Skeletal muscle cell (primary cell): ENCODE data around the gene ZDHHC11.
"Not testable (repeated sequence)": the region's sequence is repeated elsewhere in the genome, so short reads cannot be mapped to it uniquely, and the experiment has no call there.

Experiments
- DNase-seq: peaks from one replicate; pipeline ENCODE4 v3.0.0-alpha.2; 2010; ENCODE audit warnings: low read depth
- H3K4me3 ChIP-seq: 2 replicates; pipeline ENCODE4 v1.5.1; 2011; ENCODE audit warnings: low read depth, mild to moderate bottlenecking, control low read depth, low read length, moderate library complexity

ZDHHC11 gene

DNA sequence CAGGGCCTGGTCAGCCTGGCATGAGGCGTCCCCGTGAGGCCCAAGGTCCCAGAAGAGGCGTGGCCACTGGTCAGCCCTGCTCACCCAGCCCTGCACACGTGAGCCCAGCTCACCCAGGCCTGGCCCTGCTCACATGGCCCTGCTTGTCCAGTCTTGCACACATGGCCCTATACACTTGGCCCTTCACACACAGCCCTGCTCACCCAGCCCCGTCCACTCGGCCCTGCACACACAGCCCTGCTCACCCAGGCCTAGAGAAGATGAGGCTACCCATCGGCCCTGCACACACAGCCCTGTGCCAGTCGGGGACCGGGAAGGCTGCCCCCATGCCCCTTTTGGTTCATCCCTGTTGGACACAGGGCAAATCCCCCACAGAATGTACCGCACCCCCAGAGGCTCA, 94.6 kb downstream of the ZDHHC11 start:
- H3K4me3 ChIP-seq, result no peak overlapping the region
- DNase-seq, result no peak

DNA sequence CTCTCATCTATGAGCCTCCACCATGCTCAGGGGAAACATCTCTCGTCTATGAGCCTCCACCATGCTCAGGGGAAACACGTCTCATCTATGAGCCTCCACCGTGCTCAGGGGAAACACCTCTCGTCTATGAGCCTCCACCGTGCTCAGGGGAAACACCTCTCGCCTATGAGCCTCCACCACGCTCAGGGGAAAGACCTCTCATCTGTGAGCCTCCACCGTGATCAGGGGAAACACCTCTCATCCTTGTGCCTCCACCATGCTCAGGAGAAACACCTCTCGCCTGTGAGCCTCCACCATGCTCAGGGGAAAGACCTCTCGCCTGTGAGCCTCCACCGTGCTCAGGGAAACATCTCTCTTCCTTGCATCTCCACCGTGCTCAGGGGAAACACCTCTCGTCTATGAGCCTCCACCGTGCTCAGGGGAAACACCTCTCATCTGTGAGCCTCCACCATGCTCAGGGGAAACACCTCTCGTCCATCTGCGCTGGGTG, 96.6 kb downstream of the ZDHHC11 start:
- DNase-seq, H3K4me3 ChIP-seq: not testable (repeated sequence)

- H3K4me3 ChIP-seq, DNase-seq: not testable (repeated sequence)
Observed at GRCh38 chr5:753567-754142, 97.1 kb downstream of the ZDHHC11 start.

GRCh38 chr5:752532-753115, 98.2 kb downstream of the ZDHHC11 start:
- H3K4me3 ChIP-seq, DNase-seq: not testable (repeated sequence)

- H3K4me3 ChIP-seq, DNase-seq: not testable (repeated sequence)
Observed at GRCh38 chr5:751992-752391, 98.8 kb downstream of the ZDHHC11 start.

DNA sequence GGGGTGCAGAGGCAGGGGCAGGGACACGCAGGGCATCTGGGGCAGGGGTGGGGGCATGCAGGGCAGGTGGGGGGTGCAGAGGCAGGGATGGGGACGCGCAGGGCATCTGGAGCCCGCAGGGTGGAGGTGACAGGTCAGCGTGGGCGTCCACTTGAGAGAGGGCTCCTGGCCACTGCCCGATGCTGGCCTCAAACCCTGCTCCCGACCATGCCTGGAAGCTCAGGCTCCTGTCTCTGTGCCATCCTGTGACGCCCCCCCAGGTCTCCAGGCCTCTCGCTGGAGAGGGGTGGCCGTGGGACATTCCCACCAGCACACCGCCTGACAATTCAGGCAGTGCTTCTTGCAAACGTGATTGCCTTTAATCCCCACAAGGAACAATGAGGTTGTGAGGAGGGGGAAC, 99.3 kb downstream of the ZDHHC11 start:
- no peak overlapping the region for H3K4me3 ChIP-seq
- DNase-seq, result no peak

- not testable (repeated sequence) for H3K4me3 ChIP-seq, DNase-seq
Observed at GRCh38 chr5:750226-750625, 100.6 kb downstream of the ZDHHC11 start.

DNA sequence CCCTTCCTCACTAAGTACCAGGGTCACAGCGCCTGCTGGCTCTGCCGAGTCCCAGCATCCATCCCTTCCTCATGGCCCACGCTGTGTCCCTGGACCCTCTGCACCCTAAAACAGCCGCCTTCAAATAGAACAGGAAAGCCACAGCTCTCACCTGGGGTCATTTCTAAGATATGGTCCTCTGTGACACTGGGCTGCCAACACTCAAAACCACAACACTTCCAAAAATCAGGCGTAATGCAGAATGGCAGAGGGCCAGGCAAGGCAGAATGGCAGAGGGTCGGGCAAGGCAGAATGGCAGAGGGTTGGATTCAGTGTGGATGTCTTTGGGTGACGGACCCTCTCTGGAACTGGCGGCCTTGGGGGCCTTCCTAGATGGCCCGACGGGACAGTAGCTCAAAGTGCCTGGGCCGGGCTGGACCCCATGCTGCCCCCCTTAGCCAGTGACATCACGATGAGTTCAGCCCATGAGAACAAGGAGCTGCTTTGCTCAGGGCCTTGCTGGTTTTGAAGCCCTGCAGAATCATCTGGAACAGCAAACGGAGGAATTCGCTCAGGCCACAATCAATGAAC, 101.6 kb downstream of the ZDHHC11 start:
- H3K4me3 ChIP-seq, result no peak overlapping the region
- no peak for DNase-seq

DNA sequence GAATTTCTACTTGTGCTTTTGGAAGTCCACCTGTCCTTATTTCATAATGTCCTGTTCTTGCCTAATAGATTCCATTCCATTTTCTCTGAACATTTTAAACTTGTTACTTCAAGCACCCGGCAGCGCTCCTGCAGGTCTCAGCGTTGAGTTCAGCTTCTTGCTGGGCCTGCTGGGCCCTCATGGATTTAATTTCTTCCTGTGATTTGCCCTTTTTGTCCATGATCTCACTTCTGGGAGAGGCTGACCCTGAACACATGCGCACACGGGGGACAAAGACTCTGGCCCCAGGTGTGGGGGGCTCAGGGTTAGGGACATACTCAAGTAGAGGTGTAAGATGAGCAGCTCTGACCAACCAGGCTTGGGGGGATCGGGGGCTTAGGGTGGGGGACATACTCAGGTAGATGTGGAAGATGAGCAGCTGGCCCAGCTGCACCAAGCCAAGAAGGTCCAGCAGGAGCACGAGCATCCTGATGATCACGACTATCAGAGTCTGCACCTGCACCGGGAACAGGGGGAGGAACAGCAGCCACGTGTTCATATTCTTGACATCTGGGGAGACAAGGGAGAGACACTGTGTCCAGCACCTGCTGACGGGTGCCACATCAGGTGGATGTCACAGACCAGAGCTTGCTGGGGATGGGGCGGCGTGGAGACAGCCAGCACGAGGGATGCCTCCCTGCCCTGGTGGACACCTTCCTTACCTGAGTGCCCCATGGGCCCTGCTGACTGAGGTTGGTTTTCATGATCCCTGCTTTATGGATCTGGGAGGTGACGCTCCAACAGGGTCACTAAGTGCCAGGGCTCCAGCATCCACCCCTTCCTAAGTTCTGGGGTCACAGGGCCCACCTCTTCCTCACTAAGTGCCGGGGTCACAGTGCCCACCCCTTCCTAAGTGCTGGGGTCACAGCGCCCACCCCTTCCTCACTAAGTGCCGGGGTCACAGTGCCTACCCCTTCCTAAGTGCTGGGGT, 102.5 kb downstream of the ZDHHC11 start:
- not testable (repeated sequence) for DNase-seq

GRCh38 chr5:747303-747844, 103.4 kb downstream of the ZDHHC11 start:
- not testable (repeated sequence) for H3K4me3 ChIP-seq, DNase-seq

More for the DNA sequence above, 102.5 kb downstream of the ZDHHC11 start:
- not testable (repeated sequence) for H3K4me3 ChIP-seq

DNA sequence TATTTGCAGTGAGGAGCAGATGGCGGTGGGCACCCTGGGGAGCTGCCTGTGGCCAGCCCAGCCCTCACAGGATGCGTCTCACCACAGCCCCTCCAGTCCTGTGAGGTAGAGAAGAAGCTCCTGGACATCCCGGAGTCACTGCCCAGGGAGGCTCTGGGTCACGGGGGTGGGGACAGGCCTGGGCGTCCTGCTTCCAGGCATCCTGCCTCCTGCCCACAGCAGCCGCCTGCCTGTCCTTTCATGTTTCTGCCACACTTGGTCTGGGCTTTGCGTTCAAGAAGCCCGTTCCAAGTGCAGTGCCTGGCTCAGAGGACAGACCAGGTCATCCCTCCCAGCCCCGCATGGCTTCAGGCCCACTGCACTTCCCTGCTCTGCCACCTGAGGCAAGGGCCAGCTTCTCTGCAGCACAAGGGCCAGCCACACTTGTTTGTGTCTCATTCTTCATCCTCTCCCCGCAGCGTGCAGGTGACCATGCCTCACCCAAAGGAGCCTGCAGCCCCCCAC, 104.5 kb downstream of the ZDHHC11 start:
- no peak for DNase-seq
- no peak overlapping the region for H3K4me3 ChIP-seq
